ENCODE data around the gene KCTD15.

The KCTD15 gene

GRCh38 chr19:33772102-33772857 is 24.4 kb upstream of the KCTD15 start:
- DNase-seq = no peak

- DNase-seq = no peak
These were observed 23.9 kb upstream of the KCTD15 start for GRCh38 chr19:33772858-33773180.

- no peak for DNase-seq
These were observed 22.7 kb upstream of the KCTD15 start for GRCh38 chr19:33773704-33774624.

- DNase-seq = no peak
These were observed 21.9 kb upstream of the KCTD15 start for GRCh38 chr19:33774751-33775150.

GRCh38 chr19:33775731-33776487 is 20.8 kb upstream of the KCTD15 start:
- no peak for DNase-seq

GRCh38 chr19:33777351-33777750 is 19.3 kb upstream of the KCTD15 start:
- DNase-seq = no peak

GRCh38 chr19:33777753-33778088 is 18.9 kb upstream of the KCTD15 start:
- no peak for DNase-seq

- peak; percentile 71 for DNase-seq
These were observed 18.4 kb upstream of the KCTD15 start for GRCh38 chr19:33778089-33778791.

GRCh38 chr19:33779849-33780248 is 16.8 kb upstream of the KCTD15 start:
- no peak for DNase-seq

GRCh38 chr19:33780251-33780650 is 16.4 kb upstream of the KCTD15 start:
- DNase-seq = no peak

GRCh38 chr19:33780746-33781145 is 15.9 kb upstream of the KCTD15 start:
- no peak for DNase-seq

GRCh38 chr19:33781415-33781935 is 15.2 kb upstream of the KCTD15 start:
- DNase-seq = no peak

- DNase-seq = no peak
These were observed 14.7 kb upstream of the KCTD15 start for GRCh38 chr19:33781996-33782395.

- DNase-seq = no peak
These were observed 12.2 kb upstream of the KCTD15 start for GRCh38 chr19:33784432-33784831.

GRCh38 chr19:33785795-33786194 is 10.9 kb upstream of the KCTD15 start:
- no peak for DNase-seq

GRCh38 chr19:33788676-33789075 is 8.0 kb upstream of the KCTD15 start:
- no peak for DNase-seq

- no peak for DNase-seq
These were observed 7.3 kb upstream of the KCTD15 start for GRCh38 chr19:33789344-33789743.

- no peak for DNase-seq
These were observed 1.8 kb upstream of the KCTD15 start for GRCh38 chr19:33794683-33795369.

GRCh38 chr19:33795370-33796163 is 1.1 kb upstream of the KCTD15 start:
- peak; percentile 64 for DNase-seq

GRCh38 chr19:33797802-33798671 is 1.4 kb downstream of the KCTD15 start:
- DNase-seq = peak; percentile 12

Data from NCI-H1105 treated with DMSO at 0.1 percent for 48 hours (cell line).